HCT116 (cell line): ENCODE data around the gene PIK3R4. TPM values are rescaled to one million over a fixed set of nuclear protein-coding genes. Genes with fewer than 3 reads are reported as not detected.

ENCODE experiments used
- ATAC-seq: fragments of 200-7000 bp; cut with Tn5 transposase; 2 replicates; pipeline ENCODE4 v1.9.1; 2020; ENCODE audit warnings: mild to moderate bottlenecking, moderate library complexity
- BruUV-seq: library from RNA; stranded (reverse); fragments of 400-500 nt; replicated peaks from 2 replicates; lab custom pipeline; 2021; lab: Mats Ljungman, UMichigan
- CTCF ChIA-PET: fragments of 300-600 bp; sonication (Branson Sonifier 250); formaldehyde crosslinking; loops from one replicate; lab custom pipeline; 2021; ENCODE audit warnings: antibody characterized with exemption; lab: Charles Lee
- POLR2A ChIA-PET: fragments of 300-600, 350-600 bp; sonication (Branson Sonifier 250); formaldehyde crosslinking; loops from one replicate; lab custom pipeline; 2021; ENCODE audit warnings: antibody characterized with exemption; lab: Charles Lee
- RAD21 ChIA-PET, 2 experiments: fragments of 300-600 bp; sonication (Branson Sonifier 250); formaldehyde crosslinking; loops; one replicate each; lab custom pipeline; 2023; ENCODE audit warnings: low total read pairs in 2 of 2; ENCODE audit not compliant: uncharacterized antibody in 2 of 2, unreplicated experiment in 2 of 2, low non-redundant PET in 1 of 2; lab: Charles Lee
- DNase-seq: peaks from one replicate; pipeline ENCODE4 v3.0.0-alpha.2; 2010; ENCODE audit warnings: low read depth, low spot score
- H2AFZ ChIP-seq: fragments of 200-600 bp; shearing (Covaris generic), sonication (generic); 2 replicates; pipeline ENCODE4 v1.6.1; 2017; ENCODE audit warnings: low read depth, mixed run types, mixed read lengths, antibody characterized with exemption, low read length; ENCODE audit not compliant: poor library complexity, severe bottlenecking
- H3K27ac ChIP-seq: 2 replicates; pipeline ENCODE4 v1.5.1; 2012; ENCODE audit warnings: low read depth, low read length
- H3K27me3 ChIP-seq: fragments of 200-600 bp; sonication (generic); 2 replicates; pipeline ENCODE4 v1.6.1; 2016; ENCODE audit warnings: mixed run types, low read length, mixed read lengths; ENCODE audit not compliant: insufficient read depth
- H3K36me3 ChIP-seq, 2 experiments: fragments of 200-500 bp in 1 of 2; fragments of 200-600 bp in 1 of 2; sonication (Bioruptor generic) in 1 of 2; sonication (generic) in 1 of 2; 2 replicates each; pipeline versions ENCODE4 v1.5.1 to v1.6.1; 2014 to 2016; ENCODE audit warnings: low read length in 2 of 2, inconsistent platforms in 1 of 2, mixed read lengths in 1 of 2, mixed run types in 1 of 2; ENCODE audit not compliant: insufficient read depth in 2 of 2, control insufficient read depth in 1 of 2
- H3K4me1 ChIP-seq, 2 experiments: fragments of 200-600 bp in 1 of 2; sonication (generic) in 1 of 2; 2 replicates each; pipeline versions ENCODE4 v1.5.1 to v1.6.1; 2012 to 2017; ENCODE audit warnings: low read length in 2 of 2, inconsistent platforms in 1 of 2, mild to moderate bottlenecking in 1 of 2, mixed read lengths in 1 of 2, mixed run types in 1 of 2, moderate library complexity in 1 of 2; ENCODE audit not compliant: insufficient read depth in 2 of 2, control insufficient read depth in 1 of 2
- H3K4me2 ChIP-seq: fragments of 200-600 bp; sonication (generic); 2 replicates; pipeline ENCODE4 v1.6.1; 2017; ENCODE audit warnings: mixed run types, low read length, mixed read lengths
- H3K4me3 ChIP-seq, 2 experiments: fragments of 200-600 bp in 1 of 2; sonication (generic) in 1 of 2; replicated peaks in 1 of 2; 2 replicates each; pipeline ENCODE4 v1.5.1; 2011 to 2016; ENCODE audit warnings: low read length in 2 of 2, control low read depth in 1 of 2, low read depth in 1 of 2, mild to moderate bottlenecking in 1 of 2, mixed read lengths in 1 of 2, mixed run types in 1 of 2
- H3K79me2 ChIP-seq: fragments of 200-600 bp; sonication (generic); 2 replicates; pipeline ENCODE4 v1.6.1; 2017; ENCODE audit warnings: mild to moderate bottlenecking, mixed run types, low read length, moderate library complexity, mixed read lengths; ENCODE audit not compliant: insufficient read depth
- H3K9ac ChIP-seq: fragments of 200-600 bp; sonication (generic); 2 replicates; pipeline ENCODE4 v1.6.1; 2016; ENCODE audit warnings: low read length, mixed read lengths
- H3K9me2 ChIP-seq: fragments of 200-600 bp; sonication (generic), shearing (Covaris generic); 2 replicates; pipeline ENCODE4 v1.6.1; 2017; ENCODE audit warnings: mixed run types, mild to moderate bottlenecking, moderate library complexity; ENCODE audit not compliant: insufficient read depth
- H3K9me3 ChIP-seq, 2 experiments: fragments of 200-500 bp in 1 of 2; fragments of 200-600 bp in 1 of 2; sonication (Bioruptor generic) in 1 of 2; sonication (generic) in 1 of 2; 2 replicates each; pipeline ENCODE4 v1.6.1; 2014 to 2017; ENCODE audit warnings: low read length in 2 of 2, mixed read lengths in 2 of 2, inconsistent platforms in 1 of 2, low read depth in 1 of 2, mild to moderate bottlenecking in 1 of 2, mixed run types in 1 of 2, moderate library complexity in 1 of 2; ENCODE audit not compliant: control insufficient read depth in 1 of 2, insufficient read depth in 1 of 2
- H4K20me1 ChIP-seq: fragments of 200-600 bp; sonication (generic), shearing (Covaris generic); 2 replicates; pipeline ENCODE4 v1.6.1; 2017; ENCODE audit warnings: mixed run types, mild to moderate bottlenecking, moderate library complexity; ENCODE audit not compliant: insufficient read depth
- EGR1 ChIP-seq: IDR thresholded peaks from 2 replicates; pipeline ENCODE4 v1.6.1; 2012; ENCODE audit warnings: low read depth
- EZH2 ChIP-seq: fragments of 200-600 bp; sonication (generic); IDR thresholded peaks from 2 replicates; pipeline ENCODE4 v1.6.1; 2017; ENCODE audit warnings: antibody characterized with exemption, mixed run types
- FOSL1 ChIP-seq: IDR thresholded peaks from 2 replicates; pipeline ENCODE4 v1.6.1; 2012; ENCODE audit warnings: low read depth
- RAD21 ChIP-seq: IDR thresholded peaks from 2 replicates; pipeline ENCODE4 v1.6.1; 2012; ENCODE audit warnings: low read depth, mild to moderate bottlenecking
- SIN3A ChIP-seq: IDR thresholded peaks from 2 replicates; pipeline ENCODE4 v1.6.1; 2012; ENCODE audit warnings: low read depth
- SRF ChIP-seq: IDR thresholded peaks from 2 replicates; pipeline ENCODE4 v1.6.1; 2012; ENCODE audit warnings: low read depth
- TCF7L2 ChIP-seq: IDR thresholded peaks from 2 replicates; pipeline ENCODE4 v1.7.0; 2011; ENCODE audit warnings: borderline replicate concordance, inconsistent platforms; ENCODE audit not compliant: insufficient read depth, insufficient read length; ENCODE audit errors: extremely low read depth
- ZFX ChIP-seq: fragments of 450-650 bp; IDR thresholded peaks from 2 replicates; pipeline ENCODE4 v1.6.1; 2017
- ZNF274 ChIP-seq: fragments of 200-500 bp; sonication (Bioruptor generic); IDR thresholded peaks from 2 replicates; pipeline ENCODE4 v1.6.1; 2014; ENCODE audit warnings: mild to moderate bottlenecking, low read depth, low read length, inconsistent platforms
- intact Hi-C: fragments of 100-400 bp; cut with micrococcal nuclease; formaldehyde crosslinking; loops from 2 replicates; pipeline ENCODE4 v1.10.0; 2022
- total RNA-seq: library from RNA; stranded (reverse); gene quantifications from one replicate; pipeline ENCODE4 v1.2.1, GENCODE V29; 2021; ENCODE audit not compliant: unreplicated experiment
- TF ChIP-seq, protein P1 (sequence below): IDR thresholded peaks from 2 replicates; pipeline ENCODE4 v1.6.1; 2012; ENCODE audit warnings: low read depth

Gene PIK3R4
- total RNA-seq, 1 experiment from 2014 or later: 23.5 TPM

DNA sequence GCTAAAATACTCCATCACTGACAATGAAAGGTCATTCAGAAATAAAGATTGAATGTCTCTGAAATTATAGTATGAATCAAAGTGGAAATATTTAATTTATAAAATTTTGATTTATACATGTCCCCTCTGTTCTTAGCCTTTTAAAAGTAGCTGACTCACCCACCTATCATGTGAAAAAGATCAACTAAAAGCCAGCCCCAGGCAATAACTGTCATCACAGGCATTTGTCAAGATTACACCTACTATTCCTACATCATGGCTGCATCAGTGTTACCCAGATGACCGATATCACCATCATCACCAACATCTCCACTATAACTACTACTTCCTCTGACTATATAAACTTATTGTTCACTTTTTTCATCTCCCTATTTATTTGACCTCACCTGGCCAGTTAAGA is 14.3 kb upstream of the PIK3R4 start:
- no peak overlapping the region for H3K4me2 ChIP-seq

More for the DNA sequence above, 14.3 kb upstream of the PIK3R4 start:
- TF ChIP-seq EGR1: no peak
- no peak for TF ChIP-seq SRF
- no peak for TF ChIP-seq EZH2
- no peak for TF ChIP-seq TCF7L2
- no peak for TF ChIP-seq RAD21
- TF ChIP-seq, protein P1, sequence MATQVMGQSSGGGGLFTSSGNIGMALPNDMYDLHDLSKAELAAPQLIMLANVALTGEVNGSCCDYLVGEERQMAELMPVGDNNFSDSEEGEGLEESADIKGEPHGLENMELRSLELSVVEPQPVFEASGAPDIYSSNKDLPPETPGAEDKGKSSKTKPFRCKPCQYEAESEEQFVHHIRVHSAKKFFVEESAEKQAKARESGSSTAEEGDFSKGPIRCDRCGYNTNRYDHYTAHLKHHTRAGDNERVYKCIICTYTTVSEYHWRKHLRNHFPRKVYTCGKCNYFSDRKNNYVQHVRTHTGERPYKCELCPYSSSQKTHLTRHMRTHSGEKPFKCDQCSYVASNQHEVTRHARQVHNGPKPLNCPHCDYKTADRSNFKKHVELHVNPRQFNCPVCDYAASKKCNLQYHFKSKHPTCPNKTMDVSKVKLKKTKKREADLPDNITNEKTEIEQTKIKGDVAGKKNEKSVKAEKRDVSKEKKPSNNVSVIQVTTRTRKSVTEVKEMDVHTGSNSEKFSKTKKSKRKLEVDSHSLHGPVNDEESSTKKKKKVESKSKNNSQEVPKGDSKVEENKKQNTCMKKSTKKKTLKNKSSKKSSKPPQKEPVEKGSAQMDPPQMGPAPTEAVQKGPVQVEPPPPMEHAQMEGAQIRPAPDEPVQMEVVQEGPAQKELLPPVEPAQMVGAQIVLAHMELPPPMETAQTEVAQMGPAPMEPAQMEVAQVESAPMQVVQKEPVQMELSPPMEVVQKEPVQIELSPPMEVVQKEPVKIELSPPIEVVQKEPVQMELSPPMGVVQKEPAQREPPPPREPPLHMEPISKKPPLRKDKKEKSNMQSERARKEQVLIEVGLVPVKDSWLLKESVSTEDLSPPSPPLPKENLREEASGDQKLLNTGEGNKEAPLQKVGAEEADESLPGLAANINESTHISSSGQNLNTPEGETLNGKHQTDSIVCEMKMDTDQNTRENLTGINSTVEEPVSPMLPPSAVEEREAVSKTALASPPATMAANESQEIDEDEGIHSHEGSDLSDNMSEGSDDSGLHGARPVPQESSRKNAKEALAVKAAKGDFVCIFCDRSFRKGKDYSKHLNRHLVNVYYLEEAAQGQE: no peak
- TF ChIP-seq SIN3A: no peak
- TF ChIP-seq FOSL1: no peak
- no peak for TF ChIP-seq ZNF274
- no peak for TF ChIP-seq ZFX
- Histone ChIP-seq H3K27me3 (no peaks in the 10 kb centered on the region), H3K27ac (no peak overlapping the region), H3K79me2 (no peaks in the 10 kb centered on the region), H3K9me2 (no peaks in the 10 kb centered on the region), H3K9me3 (no peaks in the 10 kb centered on the region), H3K4me1 (0 out of 4 replicates have a peak, but pooled peaks cover 0 to 3% of the 10 kb centered on the region in 2 experiments), H4K20me1 (no peaks in the 10 kb centered on the region), H3K36me3 (no peaks in the 10 kb centered on the region), H3K4me3 (no peak overlapping the region), H2AFZ (no peak overlapping the region), H3K9ac (no peak overlapping the region)
- intact Hi-C loops: no loop called here
- BruUV-seq: no TSS peak
- ChIA-PET RAD21 (no interaction called here), POLR2A (interaction anchor here (1.4 kb wide), 1 partner anchor 133 kb away, joined by 5 read pairs; the partner anchor contains the start of gene ATP2C1), CTCF (interaction anchor here (1.0 to 3.3 kb wide), 5 partner anchors 10 to 483 kb away, joined by 3 to 28 read pairs (median 4); partner anchors contain the start of gene ATP2C1)
- DNase-seq: no peak
- ATAC-seq: no peak
